GM18951 (cell line): Measurements from ENCODE around the gene RALGPS1.

ENCODE experiments used
- POLR2A ChIP-seq: IDR thresholded peaks from 4 replicates; pipeline ENCODE4 v1.6.1; 2011; ENCODE audit warnings: mild to moderate bottlenecking; ENCODE audit not compliant: insufficient read length, insufficient read depth; ENCODE audit errors: extremely low read depth
- in situ Hi-C: fragments of 300-500 bp; cut with MboI; formaldehyde crosslinking; loops from one replicate; pipeline ENCODE4 v1.12.0; 2022; ENCODE audit warnings: low sequenced_read_pairs, mixed read lengths, inconsistent platforms; ENCODE audit not compliant: unreplicated experiment

Gene RALGPS1

DNA sequence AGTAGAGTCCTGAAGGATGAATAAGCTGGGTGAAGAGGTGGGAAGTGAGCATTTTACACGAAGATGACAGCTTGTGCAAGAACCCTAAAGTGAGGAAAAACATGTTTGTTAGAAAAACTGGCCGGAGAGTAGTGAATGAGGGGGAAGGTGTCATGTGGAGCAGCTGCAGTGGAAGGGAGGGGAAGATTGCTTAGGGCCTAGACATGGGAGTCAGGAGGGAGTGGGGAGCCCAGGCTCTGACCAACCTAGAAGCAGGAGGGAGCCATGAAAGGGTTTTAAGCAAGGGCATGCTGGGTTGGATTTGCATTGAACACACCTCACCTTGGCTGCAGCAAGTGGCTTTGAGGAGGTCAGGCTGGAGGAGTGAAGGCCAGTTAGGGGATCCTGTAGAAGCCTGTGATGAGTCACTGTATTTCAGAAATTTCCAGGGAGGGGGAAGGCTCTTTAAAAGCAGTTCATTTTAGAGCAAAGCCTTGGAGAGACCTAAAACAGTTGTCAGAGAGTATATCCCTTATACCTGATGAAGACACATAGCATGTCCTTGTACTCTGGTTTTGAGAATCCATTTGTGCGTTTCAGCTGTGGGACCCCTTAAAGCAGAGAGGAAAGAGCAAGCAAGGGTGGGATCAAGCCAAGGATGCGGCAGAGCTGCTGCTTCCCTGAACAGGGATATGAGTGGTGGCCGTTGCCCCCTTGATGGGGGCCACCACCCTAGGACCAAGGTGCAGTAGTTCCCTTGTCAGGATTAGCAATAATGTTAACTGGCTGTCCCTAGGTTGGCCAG, 162.5 kb downstream of the RALGPS1 start:
- no peak for TF ChIP-seq POLR2A
- in situ Hi-C loops: no loop called here

DNA sequence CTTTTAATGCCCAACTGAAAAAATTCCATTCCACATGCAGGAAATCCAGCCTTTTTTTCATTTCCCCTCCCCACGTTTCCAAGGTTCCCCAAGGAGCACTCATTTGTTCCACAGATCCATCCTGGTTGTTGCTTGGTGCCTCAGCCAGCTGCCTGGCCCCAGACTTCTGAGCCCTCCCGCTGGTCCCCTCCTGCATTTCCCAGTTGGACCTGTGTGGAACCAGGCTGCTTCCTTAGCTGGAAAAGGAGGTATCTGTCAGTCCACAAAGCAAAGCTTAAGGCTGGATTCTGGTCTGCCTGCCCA, 163.0 kb downstream of the RALGPS1 start:
- in situ Hi-C loops: no loop called here
- TF ChIP-seq POLR2A: no peak

DNA sequence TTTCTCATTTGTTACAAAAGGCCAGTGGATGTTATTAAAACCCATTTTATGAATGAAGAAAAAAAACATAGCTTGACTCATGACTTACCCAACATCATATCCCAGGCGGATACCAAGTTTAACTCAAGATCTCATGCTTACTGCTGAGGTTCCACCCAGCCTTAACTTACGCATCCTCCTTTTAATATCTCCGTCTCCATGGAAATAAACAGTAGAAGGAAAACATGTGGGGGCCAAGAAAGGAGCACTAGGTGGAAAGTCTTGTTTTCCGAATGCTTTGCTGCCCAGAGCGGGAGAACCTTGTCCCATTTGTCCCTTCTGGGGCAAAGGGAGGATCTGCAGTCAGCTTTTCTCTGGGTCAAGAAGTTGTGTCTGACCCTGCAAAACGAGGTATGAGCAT, 163.8 kb downstream of the RALGPS1 start:
- no peak for TF ChIP-seq POLR2A
- in situ Hi-C loops: no loop called here

DNA sequence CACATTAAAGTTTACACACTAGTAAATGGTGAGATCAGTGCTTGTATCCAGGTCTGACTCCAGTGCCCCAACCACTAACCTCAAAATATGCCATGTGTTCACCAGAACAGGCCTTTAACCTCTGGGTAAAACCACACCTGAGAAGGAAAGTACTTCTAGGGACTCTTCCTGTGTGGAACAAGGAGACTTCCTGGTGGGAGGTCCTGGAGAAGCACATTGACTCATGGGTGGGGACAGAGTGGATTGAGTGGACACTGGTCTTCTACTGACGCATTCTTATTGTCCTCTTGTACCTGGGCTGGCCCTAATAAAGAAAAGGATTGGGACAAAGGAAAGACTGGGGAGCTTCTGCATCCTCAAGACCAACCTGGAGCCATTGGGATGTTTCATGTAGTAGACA, 164.4 kb downstream of the RALGPS1 start:
- in situ Hi-C loops: no loop called here
- TF ChIP-seq POLR2A: no peak

DNA sequence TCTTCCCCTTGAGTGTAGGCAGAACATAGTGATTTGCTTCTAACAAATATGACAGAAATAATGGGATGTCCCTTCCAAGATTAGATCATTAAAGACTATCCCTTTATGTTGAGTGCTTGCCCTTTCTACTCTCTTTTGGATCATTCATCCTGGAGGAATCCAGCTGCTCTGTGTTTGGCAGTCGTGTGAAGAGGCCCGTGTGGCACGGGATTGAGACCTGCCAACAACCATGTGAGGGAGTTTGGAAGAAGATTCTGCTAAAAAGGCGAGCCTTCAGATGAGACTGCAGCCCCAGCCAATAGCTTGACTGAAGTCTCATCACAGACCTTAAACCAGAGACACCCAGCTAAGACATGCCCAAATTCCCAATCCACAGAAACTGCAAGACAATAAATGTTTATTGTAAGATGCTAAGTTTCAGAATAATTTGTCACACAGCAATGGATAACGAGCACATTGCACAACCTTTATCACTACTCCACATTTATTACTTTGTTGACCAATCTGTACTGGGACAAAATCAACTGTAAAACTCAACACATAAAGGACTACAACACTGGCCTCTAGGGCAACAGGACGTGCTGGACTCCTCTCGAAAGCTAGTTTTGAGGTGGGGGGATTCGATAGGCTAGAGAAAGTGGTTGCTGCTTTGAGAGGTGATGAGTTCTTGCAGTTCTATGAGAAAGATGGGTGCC, 165.0 kb downstream of the RALGPS1 start:
- no peak for TF ChIP-seq POLR2A
- in situ Hi-C loops: no loop called here

DNA sequence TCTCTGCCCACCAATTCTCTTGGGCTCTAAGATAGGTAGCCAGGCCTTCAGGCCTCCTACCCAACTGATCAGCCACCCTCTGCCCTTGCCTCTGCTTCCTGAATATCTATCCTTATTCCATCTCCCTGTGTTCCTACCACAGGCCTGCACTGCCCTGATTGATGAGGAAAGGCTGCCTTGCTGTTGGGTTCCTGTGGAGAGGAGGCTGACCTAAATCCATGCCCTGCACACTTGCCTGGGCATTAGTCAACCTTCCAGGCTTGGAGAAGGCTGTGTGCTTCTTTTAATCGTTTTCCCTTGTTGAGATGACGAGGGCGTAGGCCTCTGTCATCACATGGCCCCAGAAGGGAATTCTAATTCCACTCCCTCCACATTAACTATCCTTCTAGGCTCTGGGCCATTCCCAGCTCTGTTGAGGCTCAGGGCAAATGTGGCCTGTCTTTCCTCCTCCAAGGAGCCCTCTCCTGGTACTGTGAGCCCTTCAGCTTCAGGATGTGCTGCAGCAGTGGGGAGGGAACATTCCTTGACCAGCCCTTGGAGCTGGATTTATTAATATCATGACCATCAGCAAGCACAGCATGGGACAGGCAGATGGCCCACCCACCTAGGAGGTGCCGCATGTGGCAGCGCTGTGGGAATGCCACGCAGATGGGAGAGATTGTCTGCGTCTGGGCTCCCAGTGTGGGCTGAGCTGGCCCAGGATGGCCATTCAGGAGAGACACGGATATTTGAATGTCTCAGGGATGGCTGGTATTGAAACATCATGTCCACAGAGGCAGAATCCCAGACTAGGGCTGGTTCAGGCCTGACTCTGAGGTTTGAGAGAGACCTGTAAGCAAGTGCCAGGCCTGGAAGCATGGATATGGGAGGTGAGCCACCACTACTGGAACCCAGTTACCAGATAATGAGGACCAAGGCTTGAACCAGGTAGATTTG, 166.9 kb downstream of the RALGPS1 start:
- in situ Hi-C loops: no loop called here
- no peak for TF ChIP-seq POLR2A

DNA sequence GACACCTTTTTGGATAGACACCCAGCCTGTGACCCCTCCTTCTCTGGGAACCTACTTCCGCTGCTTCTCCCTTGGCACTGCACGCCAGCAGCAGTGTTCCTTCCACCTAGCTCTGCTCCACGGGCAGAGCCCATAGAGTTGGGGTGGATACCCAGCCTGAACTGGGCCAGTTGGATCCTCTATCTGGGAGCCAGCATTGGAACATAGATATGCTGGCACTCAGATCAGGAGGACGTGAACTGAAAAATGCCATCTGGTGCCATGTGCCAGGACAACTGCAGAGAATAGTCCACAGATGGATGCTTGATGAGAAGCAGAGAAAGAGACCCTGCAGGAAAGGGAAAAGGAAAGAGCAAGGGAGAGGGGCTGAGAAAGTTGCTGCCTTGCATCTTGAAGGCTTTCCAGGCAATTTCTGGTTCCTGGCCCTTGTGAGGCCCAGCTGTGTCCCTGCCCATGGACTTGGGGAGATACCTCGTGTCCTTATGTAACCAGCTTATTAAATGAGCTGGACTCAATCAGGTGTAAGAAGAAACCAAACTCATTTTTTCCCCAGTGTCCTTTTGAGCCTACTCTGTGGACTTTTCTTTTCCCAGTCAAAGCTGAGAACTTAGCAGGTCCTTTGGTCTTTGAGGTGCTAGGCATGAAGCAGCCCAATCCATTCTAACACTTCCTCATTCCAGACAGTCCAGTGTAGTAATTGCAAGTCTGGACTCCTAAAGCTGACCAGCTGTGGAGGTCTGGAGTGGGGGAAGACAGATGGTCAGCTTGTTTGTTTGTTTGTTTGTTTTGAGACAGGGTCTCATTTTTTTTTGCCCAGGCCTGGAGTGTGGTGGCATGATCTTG, 168.8 kb downstream of the RALGPS1 start:
- no peak for TF ChIP-seq POLR2A
- in situ Hi-C loops: no loop called here

DNA sequence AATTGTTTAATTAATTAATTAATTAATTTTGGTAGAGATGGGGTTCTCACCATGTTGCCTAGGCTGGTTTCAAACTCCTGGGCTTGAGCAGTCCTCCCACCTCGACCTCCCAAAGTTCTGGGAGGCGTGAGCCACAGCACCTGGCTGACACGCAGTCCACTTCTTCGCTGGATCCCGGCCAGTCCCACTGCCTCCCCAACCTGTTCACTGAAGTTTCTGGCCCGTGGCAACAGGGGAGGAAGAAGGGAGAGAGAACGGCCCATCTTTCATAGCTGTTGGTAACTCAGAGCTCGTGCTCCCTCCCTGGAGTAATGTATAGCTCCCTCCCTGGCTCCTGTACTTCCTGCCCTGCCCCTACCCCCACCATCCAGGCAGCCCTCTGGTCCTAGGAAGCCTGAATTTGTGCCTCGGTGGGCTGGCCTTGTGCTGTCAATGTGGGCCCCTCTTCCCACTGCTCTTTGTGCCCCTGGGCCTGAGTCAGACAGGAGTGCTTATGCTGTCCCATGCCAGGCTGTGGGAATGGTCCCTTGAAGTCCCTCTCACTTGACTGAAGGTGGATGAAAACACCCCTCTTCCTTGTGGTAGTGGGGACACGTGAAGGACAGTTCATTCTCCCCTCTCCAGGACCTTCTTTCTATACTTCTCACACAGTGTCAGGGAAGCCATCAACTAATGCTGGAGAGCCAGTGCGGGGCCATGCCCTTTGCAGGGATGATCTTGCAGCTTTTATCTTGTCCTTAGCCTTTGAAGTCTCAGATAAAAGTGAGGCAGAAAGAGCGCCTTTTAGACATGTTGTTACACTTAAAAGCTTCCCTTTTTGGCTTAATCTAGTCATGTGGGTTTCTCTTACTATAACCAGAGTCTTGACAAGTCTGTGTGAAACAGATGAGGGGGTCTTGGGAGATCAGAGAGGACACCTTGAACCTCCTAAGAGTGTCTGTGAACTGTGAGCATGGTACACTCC, 169.8 kb downstream of the RALGPS1 start:
- TF ChIP-seq POLR2A: no peak
- in situ Hi-C loops: no loop called here

DNA sequence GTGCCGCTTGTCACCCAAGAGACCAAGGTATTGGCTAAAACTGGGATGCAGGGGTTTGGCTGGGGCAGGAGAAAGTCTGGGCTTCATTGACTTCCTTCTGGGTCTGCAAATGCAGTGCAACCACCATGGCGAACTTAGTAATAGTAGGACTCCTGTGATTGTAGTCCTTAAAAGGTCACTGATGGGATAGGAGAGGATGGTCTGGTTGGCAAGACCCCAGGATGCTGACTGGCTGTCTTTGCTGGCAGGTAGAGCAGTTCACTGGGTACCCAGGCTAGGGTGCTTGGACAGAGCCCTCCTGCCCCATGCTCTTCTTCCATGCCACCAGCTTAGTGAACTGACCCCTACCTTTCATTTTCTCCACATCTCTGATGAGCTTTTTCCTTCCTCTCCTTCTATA, 170.6 kb downstream of the RALGPS1 start:
- in situ Hi-C loops: no loop called here
- TF ChIP-seq POLR2A: no peak

DNA sequence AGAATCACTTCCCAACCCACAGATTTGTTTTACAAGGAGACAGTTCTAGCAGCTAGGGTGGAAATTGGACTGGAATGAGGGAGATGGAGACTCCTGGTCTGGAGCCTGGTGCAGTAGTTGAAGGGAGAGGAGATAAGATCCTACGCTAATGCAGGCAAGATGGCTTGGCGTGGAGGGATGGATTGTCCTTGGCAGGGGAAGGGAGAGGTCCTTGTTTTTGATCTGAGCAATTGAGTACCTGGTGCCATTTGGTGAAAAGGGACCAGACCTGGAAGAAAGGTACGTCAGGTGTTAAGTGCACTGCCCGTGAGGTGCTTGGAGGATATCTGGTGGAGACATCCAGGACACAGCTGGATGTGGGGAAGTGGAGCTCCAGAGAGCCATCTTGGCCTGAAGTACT, 172.2 kb downstream of the RALGPS1 start:
- in situ Hi-C loops: no loop called here

DNA sequence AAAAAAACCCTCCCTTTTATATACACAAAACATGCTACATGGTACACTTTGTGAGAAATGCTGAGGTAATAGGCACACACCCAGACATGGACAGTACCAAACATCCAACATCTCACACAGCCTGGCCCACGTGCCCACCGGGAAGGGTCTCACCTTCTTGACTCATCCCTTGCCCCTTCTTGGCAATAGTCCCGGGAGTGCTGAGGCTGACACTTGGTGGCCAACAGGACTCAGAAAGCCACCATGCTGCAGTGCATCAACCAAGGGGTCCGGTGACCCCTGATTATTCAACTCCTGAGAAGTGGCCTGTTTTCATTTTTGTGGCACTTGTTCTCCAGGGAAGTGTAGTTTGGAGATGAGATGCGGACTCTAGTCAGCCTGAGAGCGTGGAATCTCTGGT, 172.8 kb downstream of the RALGPS1 start:
- no peak for TF ChIP-seq POLR2A
- in situ Hi-C loops: no loop called here

More for the DNA sequence above, 172.2 kb downstream of the RALGPS1 start:
- no peak for TF ChIP-seq POLR2A

DNA sequence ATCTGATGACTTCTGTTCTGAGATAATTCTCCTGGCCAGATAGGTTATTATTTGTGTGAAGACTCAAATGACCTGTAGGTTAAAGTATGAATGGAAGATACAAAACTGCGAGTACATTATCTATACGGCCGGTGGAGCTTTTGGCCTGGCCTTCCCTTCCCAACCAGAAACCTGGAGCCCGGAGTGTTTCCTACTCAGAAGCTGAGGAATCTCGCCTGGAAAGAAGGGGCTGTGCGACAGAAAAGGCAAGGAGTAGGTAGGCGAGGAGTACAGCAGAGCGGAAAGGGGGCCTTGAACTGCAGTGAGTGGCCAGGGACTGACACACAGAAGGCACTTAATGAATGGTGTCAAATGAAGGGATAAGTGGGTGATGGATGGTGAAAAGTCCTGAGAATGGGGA, 173.3 kb downstream of the RALGPS1 start:
- in situ Hi-C loops: no loop called here
- no peak for TF ChIP-seq POLR2A
